DMS153 treated with DMSO at 0.1 percent for 48 hours (cell line): ENCODE data around the gene ZNF500.

ENCODE experiments used
- DNase-seq: peaks from one replicate; lab custom pipeline; 2025; ENCODE audit not compliant: unreplicated experiment; lab: John Stamatoyannopoulos, UW

The ZNF500 gene

DNA sequence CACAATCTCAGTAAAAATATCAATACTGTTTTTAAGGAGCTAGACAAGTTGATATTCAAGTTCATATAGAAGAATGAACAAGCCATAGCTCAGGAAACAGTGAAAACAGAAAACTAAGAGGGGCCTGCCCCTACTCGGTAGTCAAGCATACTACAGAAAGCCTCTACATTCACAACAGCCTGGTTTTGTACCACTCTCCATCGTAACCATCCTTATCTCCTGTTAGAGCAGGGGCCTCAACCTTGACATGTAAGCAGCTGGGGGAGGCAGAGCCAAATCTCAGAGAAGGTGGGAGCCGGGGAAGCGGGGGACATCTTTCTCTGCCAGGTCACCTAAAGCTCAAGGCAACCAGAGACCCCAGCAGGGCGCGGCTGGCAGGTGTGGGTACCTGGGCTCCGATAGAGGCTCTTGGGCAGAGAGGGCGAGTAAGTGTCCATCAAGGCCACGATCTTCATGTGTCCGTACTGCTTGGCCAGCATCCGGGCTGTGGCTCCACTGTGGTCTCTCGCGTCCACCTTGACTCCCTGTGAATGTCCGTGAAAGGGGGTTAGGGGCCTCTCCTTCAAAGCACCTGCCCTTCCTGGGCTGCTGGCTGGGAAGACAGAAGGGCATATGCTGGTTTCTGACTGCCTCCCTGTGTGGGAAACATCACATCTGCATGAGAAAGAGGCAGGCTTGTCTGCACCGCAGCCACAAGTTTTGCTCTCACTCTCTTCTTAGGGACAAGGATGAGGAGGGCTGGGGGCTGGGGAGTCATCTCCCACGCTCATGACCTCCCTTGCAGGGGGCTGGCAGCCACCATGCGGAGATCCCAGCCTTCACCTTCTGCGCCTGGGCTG is 53.1 kb downstream of the ZNF500 start:
- DNase-seq, result no peak

DNA sequence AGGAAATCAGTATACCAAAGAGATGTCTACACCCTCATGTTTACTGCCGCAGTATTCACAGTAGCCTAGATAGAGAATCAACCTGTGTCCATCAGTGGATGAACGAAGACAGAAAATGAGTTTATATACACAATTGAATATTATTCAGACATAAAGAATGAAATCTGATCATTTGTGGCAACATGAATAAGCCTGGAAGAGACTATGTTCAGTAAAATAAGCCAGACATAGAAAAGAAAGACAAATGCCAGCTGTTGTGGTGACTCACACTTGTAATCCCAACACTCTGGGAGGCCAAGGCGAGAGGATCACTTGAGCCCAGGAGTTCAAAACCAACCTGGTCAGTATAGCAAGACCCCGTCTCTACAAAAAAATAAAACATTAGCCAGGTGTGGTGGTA is 57.5 kb downstream of the ZNF500 start:
- no peak for DNase-seq

DNA sequence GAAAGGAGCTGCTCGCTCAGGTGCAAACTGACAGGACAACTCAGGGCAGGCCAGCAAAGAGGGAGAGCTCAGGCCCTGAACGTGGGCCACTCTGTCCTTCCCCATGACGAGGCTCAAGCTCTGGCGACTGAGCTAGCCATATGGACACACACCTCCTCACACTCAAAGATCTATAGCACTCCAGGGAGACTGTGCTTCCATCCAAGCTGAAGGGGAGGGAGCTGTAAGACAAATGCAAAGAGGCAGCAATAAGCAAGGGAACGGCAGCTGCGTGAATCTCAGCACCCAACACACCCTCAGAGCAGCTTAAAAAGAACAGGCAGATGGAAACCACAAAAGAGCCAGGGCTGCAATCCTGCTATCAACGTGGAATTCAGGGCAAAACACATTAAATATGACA is 60.1 kb downstream of the ZNF500 start:
- DNase-seq, result no peak

DNA sequence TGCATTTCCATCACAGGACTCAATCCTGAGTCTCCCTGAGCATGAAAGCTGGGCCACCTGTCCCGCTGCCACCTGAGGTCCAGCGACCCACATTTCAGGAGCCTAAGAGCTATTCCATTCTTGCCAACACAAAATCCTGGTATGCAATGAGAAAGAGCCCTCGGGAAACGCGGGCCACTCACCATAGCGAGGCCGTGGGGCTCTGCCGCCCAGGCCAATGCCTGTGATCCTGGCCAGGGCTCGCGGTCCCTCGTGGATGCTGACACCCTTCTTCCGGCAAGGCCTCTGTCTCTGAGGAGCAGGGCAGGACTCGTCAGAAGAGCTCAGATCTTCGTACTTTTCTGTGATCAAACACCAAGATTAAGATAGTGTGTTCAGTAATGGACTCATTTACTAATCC is 62.0 kb downstream of the ZNF500 start:
- no peak for DNase-seq

DNA sequence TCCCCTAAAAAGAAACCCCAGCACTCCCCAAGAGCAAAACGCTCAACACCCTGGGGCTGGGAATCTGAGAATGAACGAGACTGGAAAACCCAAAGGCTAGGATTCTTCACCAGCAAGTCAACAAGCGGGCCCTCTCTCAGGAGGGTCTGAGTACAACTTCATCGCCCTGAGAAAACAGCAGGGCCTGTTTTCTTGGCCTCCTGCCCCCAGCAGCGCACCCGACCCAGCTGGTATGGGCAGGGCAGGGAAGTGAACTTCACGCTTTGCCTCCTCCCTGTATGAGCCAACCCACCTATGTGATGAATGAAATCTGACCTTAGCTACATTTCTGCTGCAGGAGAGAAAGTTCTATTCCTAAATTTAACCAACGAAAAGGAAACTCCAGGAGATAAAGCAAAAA is 62.5 kb downstream of the ZNF500 start:
- DNase-seq, result no peak

DNA sequence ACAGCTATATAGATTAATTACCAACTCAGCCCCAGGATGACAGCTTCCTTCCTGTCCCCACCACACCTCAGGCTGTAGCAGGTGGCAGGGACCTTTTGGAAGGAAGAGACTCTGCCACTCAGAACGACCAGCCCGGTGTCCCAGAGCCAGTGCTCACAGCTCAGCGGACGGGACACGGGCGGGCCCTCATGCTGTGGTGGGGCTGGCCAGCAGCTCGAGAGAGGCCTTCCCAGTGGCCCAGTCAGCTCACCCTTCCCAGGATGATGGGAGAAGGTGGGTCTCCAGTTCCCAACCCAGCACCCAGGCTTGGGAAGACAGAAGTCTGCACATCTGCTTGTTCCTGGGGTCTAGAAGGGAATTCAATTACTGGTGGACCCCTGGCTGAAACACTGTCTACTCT is 63.1 kb downstream of the ZNF500 start:
- DNase-seq, result no peak

DNA sequence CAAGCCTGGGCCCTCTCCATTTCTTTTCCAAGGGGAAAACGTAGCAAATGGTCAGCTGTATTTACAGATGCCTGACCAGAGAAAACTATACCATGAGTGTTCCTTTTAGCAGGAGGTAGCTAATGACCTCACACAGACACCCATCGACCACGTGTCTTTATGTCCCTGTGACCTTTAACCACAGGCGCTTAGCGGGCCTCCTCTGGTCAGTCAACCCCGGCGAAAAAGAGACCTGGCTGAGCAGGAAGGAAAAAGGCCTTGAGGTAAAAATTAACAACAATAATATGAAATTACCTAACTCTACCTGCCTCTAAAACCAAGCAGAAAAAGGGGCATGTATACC is 64.5 kb downstream of the ZNF500 start:
- DNase-seq, result no peak

DNA sequence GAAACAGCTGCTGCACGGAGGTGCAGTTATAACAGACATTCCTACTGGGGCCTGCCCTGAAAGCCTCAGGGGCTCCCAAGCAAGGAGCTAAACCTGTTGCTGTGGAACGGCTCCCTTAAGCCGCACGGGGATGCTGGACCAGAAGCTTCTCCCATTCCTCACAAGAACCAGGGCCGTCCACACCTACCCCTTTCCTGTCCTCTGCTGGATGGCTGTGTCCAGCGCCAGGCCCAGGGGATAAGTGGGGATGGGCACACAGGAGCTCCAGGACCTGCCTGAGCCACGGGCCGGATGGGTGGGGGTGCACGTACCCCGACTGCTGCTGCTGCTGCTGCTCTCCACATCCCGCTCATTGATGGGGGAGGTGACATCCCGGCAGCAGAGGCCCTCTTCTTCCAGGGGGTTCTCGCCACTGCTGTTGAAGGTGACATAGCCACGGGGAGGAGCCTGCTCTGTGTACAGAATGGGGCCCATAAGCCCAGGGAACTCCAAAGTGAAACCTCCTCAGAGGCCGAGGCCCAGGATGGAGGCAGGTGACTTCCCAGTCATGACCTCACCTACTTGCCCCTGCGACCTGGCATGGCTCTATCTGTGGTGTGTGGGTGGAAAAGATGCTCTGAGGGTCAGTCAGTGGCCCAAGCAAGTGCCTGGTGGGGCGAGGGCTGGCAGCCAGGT is 65.0 kb downstream of the ZNF500 start:
- DNase-seq, result no peak

DNA sequence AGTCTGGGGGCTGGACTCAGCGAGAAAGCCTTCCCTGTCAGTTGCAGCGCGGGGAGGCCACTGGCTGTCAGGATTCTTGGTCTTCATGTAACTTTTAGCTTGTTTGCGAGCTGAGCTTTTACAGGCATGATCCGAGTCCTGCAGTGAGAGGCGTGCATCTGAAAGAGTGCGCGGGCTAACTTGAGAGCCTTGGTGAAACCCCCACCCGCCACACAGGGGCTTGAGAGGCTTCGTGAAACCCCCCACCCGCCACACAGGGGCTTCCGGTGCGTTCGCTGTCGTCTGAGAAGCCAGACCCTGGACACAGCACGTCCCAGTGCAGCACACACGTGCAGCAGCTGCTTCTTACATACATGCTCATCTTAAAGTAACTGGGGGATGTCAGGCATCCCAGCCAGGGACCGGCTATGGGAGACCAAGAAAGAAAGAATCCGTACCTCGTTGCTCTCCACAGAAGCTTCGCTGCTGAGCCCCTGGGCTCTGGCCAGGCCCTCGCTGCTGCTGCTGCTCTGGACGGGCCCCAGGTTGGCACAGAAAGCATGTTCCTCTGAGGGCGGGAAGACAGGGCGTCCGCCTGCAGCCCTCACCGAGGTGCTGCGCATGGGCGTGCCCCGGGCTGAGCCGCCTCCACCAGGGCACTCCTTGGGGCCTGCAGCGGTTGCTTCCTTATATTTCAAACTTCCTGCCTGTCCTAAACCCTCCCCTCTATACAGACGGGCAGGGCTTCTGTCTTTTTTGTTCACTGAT is 65.8 kb downstream of the ZNF500 start:
- DNase-seq, result no peak

DNA sequence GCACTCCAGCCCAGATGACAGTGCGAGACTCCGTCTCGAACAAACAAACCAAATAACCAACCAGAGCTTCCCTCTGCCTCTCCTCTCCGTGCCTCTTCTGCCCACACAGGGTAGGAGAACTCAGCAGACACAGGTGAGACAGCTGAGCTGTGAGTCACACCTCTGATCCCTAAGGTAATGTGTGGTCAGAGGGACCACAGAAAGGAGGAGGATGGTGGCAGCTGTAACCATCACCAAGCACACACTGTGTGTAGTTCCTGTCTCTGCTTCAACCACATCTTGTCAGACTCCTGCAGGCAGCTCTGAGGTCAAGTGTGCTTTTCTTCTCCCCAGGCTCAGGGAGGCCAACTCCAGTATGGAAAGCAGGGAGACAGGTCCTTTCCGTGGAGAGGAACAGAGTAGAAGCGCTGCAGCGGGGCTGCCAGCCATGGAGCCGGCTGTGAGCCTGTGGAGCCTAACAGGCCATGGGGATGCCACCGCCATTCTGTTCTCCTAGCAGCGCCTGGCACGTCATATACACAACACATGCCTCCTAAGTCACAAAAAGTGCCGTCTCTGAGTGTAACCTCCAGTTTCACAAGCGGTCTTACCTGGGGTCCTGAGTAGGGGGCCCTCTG is 66.5 kb downstream of the ZNF500 start:
- no peak for DNase-seq

DNA sequence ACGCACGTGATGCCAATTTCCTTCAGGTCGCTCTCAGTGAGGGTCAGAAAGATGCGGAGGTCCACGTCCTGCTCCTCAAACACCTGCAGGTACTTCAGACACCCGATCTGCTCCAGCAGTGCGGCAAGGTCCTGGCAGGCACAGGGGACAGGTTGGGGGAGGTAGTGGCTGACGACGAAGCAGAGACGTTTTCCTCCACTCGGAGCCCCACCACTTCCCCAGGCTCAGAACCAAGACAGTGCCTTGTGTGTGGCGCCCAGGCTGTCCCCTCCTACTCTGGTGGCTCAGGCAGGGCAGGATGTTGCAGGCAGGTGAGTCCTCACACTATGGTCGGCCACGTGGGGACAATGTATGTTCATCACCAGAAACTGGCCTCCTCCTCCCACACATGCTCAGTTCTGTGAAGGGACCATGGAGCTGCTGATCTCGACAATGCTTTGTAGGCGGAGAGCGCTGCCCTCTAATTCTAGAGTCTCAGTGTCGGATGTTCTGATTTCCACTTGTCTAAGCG is 67.9 kb downstream of the ZNF500 start:
- no peak for DNase-seq

DNA sequence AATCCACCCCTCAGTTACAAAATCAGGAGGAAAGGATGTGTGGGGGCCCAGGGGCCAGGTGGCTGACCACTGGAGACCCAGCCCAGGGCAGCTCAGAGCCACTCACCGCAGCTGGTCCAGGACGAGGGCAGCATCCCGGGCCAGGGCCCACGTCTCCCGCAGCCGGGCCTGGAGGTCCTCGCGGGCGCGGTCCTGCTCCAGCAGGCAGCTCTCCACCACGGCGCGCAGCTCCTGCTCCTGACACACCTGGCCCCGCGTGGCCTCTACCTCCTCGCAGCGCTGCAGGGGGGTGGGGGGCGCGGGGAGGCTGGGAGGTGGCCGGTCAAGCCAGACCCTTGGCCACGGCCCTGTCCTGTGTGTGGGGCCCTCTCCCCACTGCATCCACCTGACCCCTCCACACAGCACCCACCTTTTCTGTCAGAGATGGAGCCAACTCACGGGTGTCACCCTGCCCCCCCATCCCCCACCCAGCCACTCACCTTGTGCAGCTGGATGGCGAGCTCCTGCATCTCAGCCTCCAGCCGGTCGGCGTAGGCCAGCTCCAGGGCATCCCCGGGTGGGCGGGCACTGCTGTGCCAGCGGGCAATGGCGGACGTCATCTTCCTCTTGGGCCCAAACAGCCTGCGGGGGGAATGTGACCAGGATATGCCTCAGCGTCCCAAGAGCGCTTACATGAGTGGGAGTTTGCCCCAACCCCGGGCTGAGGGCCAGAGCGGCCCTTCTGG is 68.5 kb downstream of the ZNF500 start:
- DNase-seq, result no peak
